Uterus (tissue), 2 donors: ENCODE data around the gene GMPS.

Experiments
- POLR2A ChIP-seq, 2 donors: fragments of 450-650 bp; IDR thresholded peaks; one replicate each; pipeline ENCODE4 v1.6.1; 2016; ENCODE audit warnings: antibody characterized with exemption in 2 of 2, mild to moderate bottlenecking in 1 of 2, moderate library complexity in 1 of 2
- TF ChIP-seq, protein P1 (sequence below), 4 experiments: fragments of 200-600 bp in 2 of 4; fragments of 450-650 bp in 2 of 4; sonication (generic) in 2 of 4; IDR thresholded peaks; one replicate each; pipeline ENCODE4 v1.5.1; 2016 to 2019; ENCODE audit warnings: antibody characterized with exemption in 4 of 4, mild to moderate bottlenecking in 2 of 4, moderate library complexity in 1 of 4

DNA sequence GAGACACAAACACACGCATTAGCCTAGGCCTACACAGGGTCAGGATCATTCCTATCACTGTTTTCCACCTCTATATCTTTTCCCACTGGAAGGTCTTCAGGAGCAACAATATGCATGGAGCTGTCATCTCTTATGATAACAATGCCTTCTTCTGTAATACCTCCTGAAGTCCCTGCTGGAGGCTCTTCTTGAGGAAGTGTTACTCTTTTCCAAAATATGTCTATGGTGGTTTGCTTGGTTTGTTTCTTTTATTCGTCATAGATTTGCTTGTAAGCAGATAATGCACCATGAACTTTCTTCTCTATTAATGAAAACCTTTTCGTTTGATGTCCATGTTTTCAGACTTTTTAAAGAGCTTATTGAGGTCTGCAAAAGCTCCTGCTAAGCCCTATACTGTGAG, 109.3 kb downstream of the GMPS start:
- TF ChIP-seq, protein P1, sequence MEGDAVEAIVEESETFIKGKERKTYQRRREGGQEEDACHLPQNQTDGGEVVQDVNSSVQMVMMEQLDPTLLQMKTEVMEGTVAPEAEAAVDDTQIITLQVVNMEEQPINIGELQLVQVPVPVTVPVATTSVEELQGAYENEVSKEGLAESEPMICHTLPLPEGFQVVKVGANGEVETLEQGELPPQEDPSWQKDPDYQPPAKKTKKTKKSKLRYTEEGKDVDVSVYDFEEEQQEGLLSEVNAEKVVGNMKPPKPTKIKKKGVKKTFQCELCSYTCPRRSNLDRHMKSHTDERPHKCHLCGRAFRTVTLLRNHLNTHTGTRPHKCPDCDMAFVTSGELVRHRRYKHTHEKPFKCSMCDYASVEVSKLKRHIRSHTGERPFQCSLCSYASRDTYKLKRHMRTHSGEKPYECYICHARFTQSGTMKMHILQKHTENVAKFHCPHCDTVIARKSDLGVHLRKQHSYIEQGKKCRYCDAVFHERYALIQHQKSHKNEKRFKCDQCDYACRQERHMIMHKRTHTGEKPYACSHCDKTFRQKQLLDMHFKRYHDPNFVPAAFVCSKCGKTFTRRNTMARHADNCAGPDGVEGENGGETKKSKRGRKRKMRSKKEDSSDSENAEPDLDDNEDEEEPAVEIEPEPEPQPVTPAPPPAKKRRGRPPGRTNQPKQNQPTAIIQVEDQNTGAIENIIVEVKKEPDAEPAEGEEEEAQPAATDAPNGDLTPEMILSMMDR (IDR thresholded peaks at IDR 0.05): no peak
- no peak for TF ChIP-seq POLR2A (IDR thresholded peaks at IDR 0.05)
